BLaER1 treated with 17β-estradiol and CSF1 and Interleukin-3, amounts not matched to agents 10 nM and 100 nM (cell line): ENCODE measurements around the gene FRRS1L.

ENCODE experiments used
- H3K27ac ChIP-seq, 11 experiments: shearing (Covaris generic); formaldehyde crosslinking; 2 replicates each; pipeline ENCODE4 v1.8.1; 2022
- H3K27me3 ChIP-seq, 11 experiments: shearing (Covaris generic); formaldehyde crosslinking; 2 replicates each; pipeline ENCODE4 v1.8.1; 2022
- H3K36me3 ChIP-seq, 11 experiments: shearing (Covaris generic); formaldehyde crosslinking; 2 replicates each; pipeline ENCODE4 v1.8.1; 2022
- H3K4me1 ChIP-seq, 10 experiments: shearing (Covaris generic); formaldehyde crosslinking; 2 replicates each; pipeline ENCODE4 v1.8.1; 2022
- H3K4me2 ChIP-seq, 11 experiments: shearing (Covaris generic); formaldehyde crosslinking; 2 replicates each; pipeline ENCODE4 v1.8.1; 2022
- H3K4me3 ChIP-seq, 10 experiments: shearing (Covaris generic); formaldehyde crosslinking; 2 replicates each; pipeline ENCODE4 v1.8.1; 2022
- H3K9ac ChIP-seq, 11 experiments: shearing (Covaris generic); formaldehyde crosslinking; 2 replicates each; pipeline ENCODE4 v1.8.1; 2022
- H3K9me3 ChIP-seq, 11 experiments: shearing (Covaris generic); formaldehyde crosslinking; replicated peaks in 1 of 11; 2 replicates each; pipeline ENCODE4 v1.8.1; 2022
- H4K20me1 ChIP-seq, 11 experiments: shearing (Covaris generic); formaldehyde crosslinking; 2 replicates each; pipeline ENCODE4 v1.8.1; 2022
- Cebpa-rat ChIP-seq, 11 experiments: shearing (Covaris generic); IDR thresholded peaks; 2 replicates each; pipeline ENCODE4 v1.8.1; 2022

Gene FRRS1L

GRCh38 chr9:109117856-109118807 lies 48.9 kb downstream of the FRRS1L start:
- no peak for TF ChIP-seq Cebpa-rat (IDR thresholded peaks at IDR 0.05)
- Histone ChIP-seq H3K9ac (peak overlapping the region; percentile 83 to 97 (median 94)), H4K20me1 (peaks cover 48 to 66% (median 64%) of the 10 kb centered on the region in 11 experiments; a peak in 21 of 22 replicates), H3K4me1 (peaks cover 38 to 78% (median 67%) of the 10 kb centered on the region in 10 experiments), H3K36me3 (peaks cover 0 to 32% (median 12%) of the 10 kb centered on the region in 11 experiments; a peak in 10 of 22 replicates), H3K27ac (peak overlapping the region in 9 of 11 experiments; percentile 83 to 93 (median 91); a peak in 16 of 22 replicates), H3K27me3 (no peaks in the 10 kb centered on the region), H3K9me3 (no peaks in the 10 kb centered on the region), H3K4me3 (peak overlapping the region; percentile 78 to 98 (median 90)), H3K4me2 (peak overlapping the region; percentile 91 to 99 (median 97))

GRCh38 chr9:109115931-109116526 lies 51.0 kb downstream of the FRRS1L start:
- Histone ChIP-seq H3K27me3 (no peaks in the 10 kb centered on the region), H3K27ac (no peak overlapping the region), H3K4me2 (peak overlapping the region in 9 of 11 experiments; percentile 3 to 99 (median 93); a peak in 14 of 22 replicates), H3K36me3 (peaks cover 0 to 32% (median 12%) of the 10 kb centered on the region in 11 experiments; a peak in 10 of 22 replicates), H4K20me1 (peaks cover 48 to 87% (median 84%) of the 10 kb centered on the region in 11 experiments; a peak in 21 of 22 replicates), H3K9ac (peak overlapping the region in 1 of 11 experiments; percentile 2; a peak in 1 of 22 replicates), H3K9me3 (no peaks in the 10 kb centered on the region), H3K4me3 (no peak overlapping the region), H3K4me1 (peaks cover 38 to 84% (median 72%) of the 10 kb centered on the region in 10 experiments)
- TF ChIP-seq Cebpa-rat (IDR thresholded peaks at IDR 0.05): no peak

GRCh38 chr9:109114670-109115069 lies 52.4 kb downstream of the FRRS1L start:
- H3K9me3 ChIP-seq: no peaks in the 10 kb centered on the region
- peaks cover 46 to 88% (median 78%) of the 10 kb centered on the region in 10 experiments for H3K4me1 ChIP-seq
- no peak overlapping the region for H3K4me3 ChIP-seq
- peak overlapping the region in 6 of 11 experiments; percentile 14 to 53 (median 24); a peak in 8 of 22 replicates for H3K4me2 ChIP-seq
- TF ChIP-seq Cebpa-rat (IDR thresholded peaks at IDR 0.05): no peak
- no peaks in the 10 kb centered on the region for H3K27me3 ChIP-seq
- H3K36me3 ChIP-seq: peaks cover 0 to 32% (median 12%) of the 10 kb centered on the region in 11 experiments; a peak in 10 of 22 replicates
- H4K20me1 ChIP-seq: peaks cover 55 to 100% (median 98%) of the 10 kb centered on the region in 11 experiments; a peak in 21 of 22 replicates
- H3K27ac ChIP-seq: no peak overlapping the region
- no peak overlapping the region for H3K9ac ChIP-seq

- H3K9ac ChIP-seq: peak overlapping the region in 1 of 11 experiments; percentile 41; a peak in 1 of 22 replicates
- no peaks in the 10 kb centered on the region for H3K9me3 ChIP-seq
- H3K4me2 ChIP-seq: peak overlapping the region in 10 of 11 experiments; percentile 6 to 53 (median 24); a peak in 13 of 22 replicates
- peaks cover 51 to 94% (median 81%) of the 10 kb centered on the region in 10 experiments for H3K4me1 ChIP-seq
- no peak overlapping the region for H3K27ac ChIP-seq
- no peak overlapping the region for H3K4me3 ChIP-seq
- H3K27me3 ChIP-seq: no peaks in the 10 kb centered on the region
- no peak for TF ChIP-seq Cebpa-rat (IDR thresholded peaks at IDR 0.05)
- peaks cover 51 to 100% (median 99%) of the 10 kb centered on the region in 11 experiments for H4K20me1 ChIP-seq
- H3K36me3 ChIP-seq: peaks cover 0 to 32% (median 12%) of the 10 kb centered on the region in 11 experiments; a peak in 10 of 22 replicates
These were observed 53.0 kb downstream of the FRRS1L start for GRCh38 chr9:109113892-109114609.

GRCh38 chr9:109113254-109113653 lies 53.8 kb downstream of the FRRS1L start:
- Histone ChIP-seq H3K4me3 (no peak overlapping the region), H3K9me3 (no peaks in the 10 kb centered on the region), H3K9ac (no peak overlapping the region), H3K36me3 (peaks cover 0 to 32% (median 12%) of the 10 kb centered on the region in 11 experiments; a peak in 10 of 22 replicates), H3K27ac (no peak overlapping the region), H4K20me1 (peaks cover 46 to 100% (median 99%) of the 10 kb centered on the region in 11 experiments), H3K4me2 (peak overlapping the region in 8 of 11 experiments; percentile 13 to 53 (median 24); a peak in 9 of 22 replicates), H3K27me3 (no peaks in the 10 kb centered on the region), H3K4me1 (peaks cover 54 to 99% (median 87%) of the 10 kb centered on the region in 10 experiments)
- TF ChIP-seq Cebpa-rat (IDR thresholded peaks at IDR 0.05): no peak

- Histone ChIP-seq H3K9ac (peak overlapping the region in 2 of 11 experiments; percentile 5 to 25; a peak in 1 of 22 replicates), H3K36me3 (peaks cover 4 to 34% (median 10%) of the 10 kb centered on the region in 11 experiments), H3K27ac (peak overlapping the region in 3 of 11 experiments; percentile 4 to 23 (median 6); a peak in 4 of 22 replicates), H3K27me3 (no peaks in the 10 kb centered on the region), H3K4me1 (peaks cover 46 to 91% (median 78%) of the 10 kb centered on the region in 10 experiments), H3K4me2 (peak overlapping the region; percentile 17 to 55 (median 36); a peak in 16 of 22 replicates), H3K9me3 (peaks cover 3 to 6% (median 6%) of the 10 kb centered on the region in 11 experiments; a peak in 21 of 22 replicates), H3K4me3 (no peak overlapping the region), H4K20me1 (peaks cover 36 to 94% (median 89%) of the 10 kb centered on the region in 11 experiments)
- TF ChIP-seq Cebpa-rat (IDR thresholded peaks at IDR 0.05): no peak
These were observed 56.6 kb downstream of the FRRS1L start for GRCh38 chr9:109110329-109111021.

- H3K4me1 ChIP-seq: peaks cover 46 to 89% (median 75%) of the 10 kb centered on the region in 10 experiments
- peak overlapping the region; percentile 4 to 55 (median 36); a peak in 15 of 22 replicates for H3K4me2 ChIP-seq
- no peak for TF ChIP-seq Cebpa-rat (IDR thresholded peaks at IDR 0.05)
- no peaks in the 10 kb centered on the region for H3K27me3 ChIP-seq
- H3K27ac ChIP-seq: peak overlapping the region in 1 of 11 experiments; percentile 23; a peak in 1 of 22 replicates
- no peak overlapping the region for H3K4me3 ChIP-seq
- peaks cover 9 to 37% (median 14%) of the 10 kb centered on the region in 11 experiments for H3K36me3 ChIP-seq
- H4K20me1 ChIP-seq: peaks cover 36 to 88% (median 84%) of the 10 kb centered on the region in 11 experiments
- no peak overlapping the region for H3K9ac ChIP-seq
- H3K9me3 ChIP-seq: peaks cover 8 to 12% (median 11%) of the 10 kb centered on the region in 11 experiments; a peak in 21 of 22 replicates
These were observed 57.1 kb downstream of the FRRS1L start for GRCh38 chr9:109109967-109110328.
